Osteocyte (in vitro differentiated cells): Measurements from ENCODE around the gene BMP7. TPM values are rescaled to one million over a fixed set of nuclear protein-coding genes. Genes with fewer than 3 reads are reported as not detected.

Experiments used
- DNase-seq: peaks from one replicate; pipeline ENCODE4 v3.0.0; 2021; ENCODE audit warnings: mixed read lengths; ENCODE audit not compliant: unreplicated experiment; ENCODE audit errors: extremely low spot score
- H3K27ac Mint-ChIP-seq: one replicate; pipeline ENCODE4 v1.8.0; 2021; ENCODE audit warnings: mild to moderate bottlenecking, mixed read lengths; ENCODE audit not compliant: unreplicated experiment
- H3K27me3 Mint-ChIP-seq: one replicate; pipeline ENCODE4 v1.8.0; 2021; ENCODE audit warnings: mixed read lengths; ENCODE audit not compliant: unreplicated experiment
- H3K36me3 Mint-ChIP-seq: one replicate; pipeline ENCODE4 v1.8.0; 2021; ENCODE audit warnings: mixed read lengths; ENCODE audit not compliant: unreplicated experiment
- H3K4me1 Mint-ChIP-seq: one replicate; pipeline ENCODE4 v1.8.0; 2021; ENCODE audit warnings: mixed read lengths; ENCODE audit not compliant: unreplicated experiment
- H3K4me3 Mint-ChIP-seq: one replicate; pipeline ENCODE4 v1.8.0; 2021; ENCODE audit warnings: mild to moderate bottlenecking, moderate library complexity, mixed read lengths; ENCODE audit not compliant: unreplicated experiment
- H3K9me3 Mint-ChIP-seq: one replicate; pipeline ENCODE4 v1.8.0; 2021; ENCODE audit warnings: mixed read lengths; ENCODE audit not compliant: unreplicated experiment
- CTCF ChIP-seq: fragments of 200-600 bp; sonication (generic); IDR thresholded peaks from 2 replicates; pipeline ENCODE4 v1.5.0; 2021; ENCODE audit warnings: antibody characterized with exemption, mild to moderate bottlenecking, moderate library complexity
- long read RNA-seq: library from polyadenylated mRNA; unstranded; transcript quantifications from one replicate; pipeline ENCODE4 v2.0.0, GENCODE V29; 2021
- total RNA-seq: library from RNA; stranded (reverse); gene quantifications from 2 replicates; pipeline ENCODE4 v1.2.1, GENCODE V29; 2021

The BMP7 gene
- not detected in 2 replicates for total RNA-seq
- long read RNA-seq: 0 reads

GRCh38 chr20:57266291-57267157 is at the start of gene BMP7:
TSS of gene BMP7 (minus strand) at chr20:57266641. CDS start at chr20:57266122, 519 bp downstream.
- Mint-ChIP-seq H3K4me3 (peak within 1 kb of the TSS; percentile 55), H3K4me1 (peaks cover 7% of the 10 kb centered on the region), H3K27ac (no peak within 1 kb of the TSS), H3K27me3 (peaks cover 88% of the 10 kb centered on the region), H3K36me3 (no peaks in the 10 kb centered on the region), H3K9me3 (no peaks in the 10 kb centered on the region)
- no peak for TF ChIP-seq CTCF
- DNase-seq: no peak

GRCh38 chr20:57315976-57316480 is 49.6 kb upstream of the BMP7 start:
- no peaks in the 10 kb centered on the region for H3K9me3 Mint-ChIP-seq
- no peak for TF ChIP-seq CTCF
- no peaks in the 10 kb centered on the region for H3K36me3 Mint-ChIP-seq
- peak; percentile 44 for DNase-seq
- no peak overlapping the region for H3K4me3 Mint-ChIP-seq
- no peak overlapping the region for H3K27ac Mint-ChIP-seq
- H3K27me3 Mint-ChIP-seq: peaks cover 32% of the 10 kb centered on the region
- no peaks in the 10 kb centered on the region for H3K4me1 Mint-ChIP-seq

GRCh38 chr20:57315083-57315975 is 48.9 kb upstream of the BMP7 start:
- Mint-ChIP-seq H3K36me3 (no peaks in the 10 kb centered on the region), H3K27ac (no peak overlapping the region), H3K4me1 (no peaks in the 10 kb centered on the region), H3K4me3 (no peak overlapping the region), H3K9me3 (no peaks in the 10 kb centered on the region), H3K27me3 (peaks cover 28% of the 10 kb centered on the region)
- DNase-seq: peak; percentile 44
- TF ChIP-seq CTCF: no peak

GRCh38 chr20:57313951-57314350 is 47.5 kb upstream of the BMP7 start:
- H3K36me3 Mint-ChIP-seq: no peaks in the 10 kb centered on the region
- no peak overlapping the region for H3K27ac Mint-ChIP-seq
- H3K27me3 Mint-ChIP-seq: peaks cover 25% of the 10 kb centered on the region
- H3K9me3 Mint-ChIP-seq: no peaks in the 10 kb centered on the region
- no peaks in the 10 kb centered on the region for H3K4me1 Mint-ChIP-seq
- no peak overlapping the region for H3K4me3 Mint-ChIP-seq
- no peak for TF ChIP-seq CTCF
- peak; percentile 7 for DNase-seq
